OCI-LY7 (cell line): ENCODE measurements around the gene EIF2S1.

ENCODE experiments used
- CTCF ChIP-seq: fragments of 200-600 bp; sonication (generic); conservative IDR thresholded peaks from 2 replicates; pipeline ENCODE4 v1.5.1; 2014; ENCODE audit warnings: mild to moderate bottlenecking, antibody characterized with exemption, low read length, moderate library complexity, mixed read lengths
- EZH2phosphoT487 ChIP-seq: fragments of 200-600 bp; sonication (generic); IDR thresholded peaks from 2 replicates; pipeline ENCODE4 v1.6.1; 2018; ENCODE audit warnings: low read depth, borderline replicate concordance, mild to moderate bottlenecking, mixed run types, antibody characterized with exemption, low read length, moderate library complexity, mixed read lengths

GRCh38 chr14:67345583-67345982 lies 14.5 kb upstream of the EIF2S1 start:
- TF ChIP-seq CTCF (no peak), EZH2phosphoT487 (no peak)
